Esophagus mucosa (tissue), 1 donor: ENCODE measurements around the gene TSPAN15. TPM values are rescaled to one million over a fixed set of nuclear protein-coding genes. Genes with fewer than 3 reads are reported as not detected.

ENCODE experiments used
- total RNA-seq: library from RNA; stranded (reverse); gene quantifications from one replicate; pipeline ENCODE4 v1.2.4, GENCODE V29; 2023
- donor health status: DM: yes; HTN: yes; CAD: no.

TSPAN15 gene
- total RNA-seq, 1 donor from 2014 or later = 3.4 TPM

Other genes starting within 250 kb of the TSPAN15 start
- 0.04 TPM for gene HKDC1, start 231.1 kb upstream of the TSPAN15 start, total RNA-seq
- 133 TPM for gene HK1, start 173.0 kb upstream of the TSPAN15 start, total RNA-seq
- gene TACR2, start 34.5 kb upstream of the TSPAN15 start, total RNA-seq = 1.2 TPM
- not detected for gene NEUROG3, start 122.0 kb downstream of the TSPAN15 start, total RNA-seq
- 2.9 TPM for gene FAM241B, start 178.8 kb downstream of the TSPAN15 start, total RNA-seq